Non-pigmented ciliary epithelial cell (primary cell): ENCODE measurements around the gene ARID1B.

Experiments used
- DNase-seq: peaks from one replicate; pipeline ENCODE4 v3.0.0-alpha.2; 2010; ENCODE audit warnings: low read depth

ARID1B gene

GRCh38 chr6:157211603-157212455 is 434.7 kb downstream of the ARID1B start:
- no peak for DNase-seq

- no peak for DNase-seq
Observed at GRCh38 chr6:157213426-157213825, 436.2 kb downstream of the ARID1B start.

GRCh38 chr6:157213907-157214565 is 436.9 kb downstream of the ARID1B start:
- DNase-seq = no peak

- DNase-seq = no peak
Observed at GRCh38 chr6:157215717-157216116, 438.5 kb downstream of the ARID1B start.

- no peak for DNase-seq
Observed at GRCh38 chr6:157216570-157216969, 439.4 kb downstream of the ARID1B start.

- no peak for DNase-seq
Observed at GRCh38 chr6:157217198-157217893, 440.2 kb downstream of the ARID1B start.

- no peak for DNase-seq
Observed at GRCh38 chr6:157217894-157218370, 440.8 kb downstream of the ARID1B start.

GRCh38 chr6:157218371-157219198 is 441.4 kb downstream of the ARID1B start:
- DNase-seq = no peak

GRCh38 chr6:157219201-157220200 is 442.3 kb downstream of the ARID1B start:
- DNase-seq = no peak

GRCh38 chr6:157220485-157220884 is 443.3 kb downstream of the ARID1B start:
- DNase-seq = no peak

GRCh38 chr6:157221049-157221816 is 444.1 kb downstream of the ARID1B start:
- no peak for DNase-seq

GRCh38 chr6:157221817-157222175 is 444.6 kb downstream of the ARID1B start:
- no peak for DNase-seq

GRCh38 chr6:157222201-157222981 is 445.2 kb downstream of the ARID1B start:
- no peak for DNase-seq

GRCh38 chr6:157223021-157223430 is 445.8 kb downstream of the ARID1B start:
- DNase-seq = no peak

- no peak for DNase-seq
Observed at GRCh38 chr6:157223511-157223910, 446.3 kb downstream of the ARID1B start.

GRCh38 chr6:157224178-157224950 is 447.2 kb downstream of the ARID1B start:
- DNase-seq = no peak

- DNase-seq = no peak
Observed at GRCh38 chr6:157224951-157225574, 447.9 kb downstream of the ARID1B start.

GRCh38 chr6:157225575-157225995 is 448.4 kb downstream of the ARID1B start:
- no peak for DNase-seq
